ENCODE data around the gene RBM11.

GRCh38 chr21:14271053-14271452, 55.1 kb downstream of the RBM11 start:
- TF ChIP-seq POLR2AphosphoS5 (IDR thresholded peaks at IDR 0.05; ENCODE audit: low read depth), result no peak
- TF ChIP-seq, protein P1, sequence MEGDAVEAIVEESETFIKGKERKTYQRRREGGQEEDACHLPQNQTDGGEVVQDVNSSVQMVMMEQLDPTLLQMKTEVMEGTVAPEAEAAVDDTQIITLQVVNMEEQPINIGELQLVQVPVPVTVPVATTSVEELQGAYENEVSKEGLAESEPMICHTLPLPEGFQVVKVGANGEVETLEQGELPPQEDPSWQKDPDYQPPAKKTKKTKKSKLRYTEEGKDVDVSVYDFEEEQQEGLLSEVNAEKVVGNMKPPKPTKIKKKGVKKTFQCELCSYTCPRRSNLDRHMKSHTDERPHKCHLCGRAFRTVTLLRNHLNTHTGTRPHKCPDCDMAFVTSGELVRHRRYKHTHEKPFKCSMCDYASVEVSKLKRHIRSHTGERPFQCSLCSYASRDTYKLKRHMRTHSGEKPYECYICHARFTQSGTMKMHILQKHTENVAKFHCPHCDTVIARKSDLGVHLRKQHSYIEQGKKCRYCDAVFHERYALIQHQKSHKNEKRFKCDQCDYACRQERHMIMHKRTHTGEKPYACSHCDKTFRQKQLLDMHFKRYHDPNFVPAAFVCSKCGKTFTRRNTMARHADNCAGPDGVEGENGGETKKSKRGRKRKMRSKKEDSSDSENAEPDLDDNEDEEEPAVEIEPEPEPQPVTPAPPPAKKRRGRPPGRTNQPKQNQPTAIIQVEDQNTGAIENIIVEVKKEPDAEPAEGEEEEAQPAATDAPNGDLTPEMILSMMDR (IDR thresholded peaks at IDR 0.05; ENCODE audit: insufficient read depth, low read length), result no peak
- TF ChIP-seq, protein P2, sequence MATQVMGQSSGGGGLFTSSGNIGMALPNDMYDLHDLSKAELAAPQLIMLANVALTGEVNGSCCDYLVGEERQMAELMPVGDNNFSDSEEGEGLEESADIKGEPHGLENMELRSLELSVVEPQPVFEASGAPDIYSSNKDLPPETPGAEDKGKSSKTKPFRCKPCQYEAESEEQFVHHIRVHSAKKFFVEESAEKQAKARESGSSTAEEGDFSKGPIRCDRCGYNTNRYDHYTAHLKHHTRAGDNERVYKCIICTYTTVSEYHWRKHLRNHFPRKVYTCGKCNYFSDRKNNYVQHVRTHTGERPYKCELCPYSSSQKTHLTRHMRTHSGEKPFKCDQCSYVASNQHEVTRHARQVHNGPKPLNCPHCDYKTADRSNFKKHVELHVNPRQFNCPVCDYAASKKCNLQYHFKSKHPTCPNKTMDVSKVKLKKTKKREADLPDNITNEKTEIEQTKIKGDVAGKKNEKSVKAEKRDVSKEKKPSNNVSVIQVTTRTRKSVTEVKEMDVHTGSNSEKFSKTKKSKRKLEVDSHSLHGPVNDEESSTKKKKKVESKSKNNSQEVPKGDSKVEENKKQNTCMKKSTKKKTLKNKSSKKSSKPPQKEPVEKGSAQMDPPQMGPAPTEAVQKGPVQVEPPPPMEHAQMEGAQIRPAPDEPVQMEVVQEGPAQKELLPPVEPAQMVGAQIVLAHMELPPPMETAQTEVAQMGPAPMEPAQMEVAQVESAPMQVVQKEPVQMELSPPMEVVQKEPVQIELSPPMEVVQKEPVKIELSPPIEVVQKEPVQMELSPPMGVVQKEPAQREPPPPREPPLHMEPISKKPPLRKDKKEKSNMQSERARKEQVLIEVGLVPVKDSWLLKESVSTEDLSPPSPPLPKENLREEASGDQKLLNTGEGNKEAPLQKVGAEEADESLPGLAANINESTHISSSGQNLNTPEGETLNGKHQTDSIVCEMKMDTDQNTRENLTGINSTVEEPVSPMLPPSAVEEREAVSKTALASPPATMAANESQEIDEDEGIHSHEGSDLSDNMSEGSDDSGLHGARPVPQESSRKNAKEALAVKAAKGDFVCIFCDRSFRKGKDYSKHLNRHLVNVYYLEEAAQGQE (IDR thresholded peaks at IDR 0.05; ENCODE audit: insufficient replicate concordance, low read depth), result no peak
- TF ChIP-seq GABPA (IDR thresholded peaks at IDR 0.05; ENCODE audit: low read depth), result no peak

All from HL-60 (cell line).